Spinal cord (tissue), 10 donors: Measurements from ENCODE around the gene SMARCAL1. TPM values are rescaled to one million over a fixed set of nuclear protein-coding genes. Genes with fewer than 3 reads are reported as not detected.

Experiments
- DNase-seq, 6 donors: peaks; one replicate each; pipeline versions ENCODE4 v3.0.0 to v3.0.0-alpha.2; 2013 to 2015; ENCODE audit warnings: low spot score in 6 of 6, low read depth in 4 of 6
- H3K27ac ChIP-seq: one replicate; pipeline ENCODE4 v1.5.1; 2013; ENCODE audit warnings: low read depth, low read length, control low read depth
- H3K27me3 ChIP-seq: one replicate; pipeline ENCODE4 v1.6.1; 2013; ENCODE audit warnings: low read length; ENCODE audit not compliant: control insufficient read depth, insufficient read depth
- H3K36me3 ChIP-seq: one replicate; pipeline ENCODE4 v1.6.1; 2013; ENCODE audit warnings: low read length; ENCODE audit not compliant: control insufficient read depth, insufficient read depth
- H3K4me1 ChIP-seq: one replicate; pipeline ENCODE4 v1.6.1; 2013; ENCODE audit warnings: low read length; ENCODE audit not compliant: control insufficient read depth, insufficient read depth
- H3K4me3 ChIP-seq: one replicate; pipeline ENCODE4 v1.5.1; 2013; ENCODE audit warnings: low read depth, low read length, control low read depth
- H3K9me3 ChIP-seq: one replicate; pipeline ENCODE4 v1.6.1; 2013; ENCODE audit warnings: low read length; ENCODE audit not compliant: control insufficient read depth, insufficient read depth
- WGBS: methylation state at CpG from one replicate; pipeline ENCODE4 v1.1.5; 2013; ENCODE audit warnings: missing lambda C conversion rate; ENCODE audit not compliant: insufficient coverage; 5-methylcytosine and 5-hydroxymethylcytosine counted together
- polyA plus RNA-seq, 2 donors: library from polyadenylated mRNA; unstranded; fragments of 120-200 nt; gene quantifications; one replicate each; pipeline ENCODE4 v1.2.1, GENCODE V29; 2013; ENCODE audit not compliant: insufficient read length in 2 of 2
- total RNA-seq, 2 donors: library from RNA; depleted of rRNA in 1 of 2; stranded (reverse); fragments of 120-200 nt in 1 of 2; fragments of >200 nt in 1 of 2; gene quantifications; one replicate each; pipeline versions ENCODE4 v1.2.3 to v1.2.4, GENCODE V29; 2013 to 2014
- donor health status: healthy.

The SMARCAL1 gene
- total and polyA plus RNA-seq, 4 donors = 13.6 to 18.0 (median 15.6) TPM

GRCh38 chr2:216445501-216445900 lies 33.2 kb downstream of the SMARCAL1 start:
- H3K36me3 ChIP-seq = peaks cover 23% of the 10 kb centered on the region
- no peak overlapping the region for H3K4me3 ChIP-seq
- no peaks in the 10 kb centered on the region for H3K9me3 ChIP-seq
- H3K27me3 ChIP-seq = no peaks in the 10 kb centered on the region
- no peak overlapping the region for H3K27ac ChIP-seq
- peak in 1 of 6 donors; percentile 81 for DNase-seq
- no peaks in the 10 kb centered on the region for H3K4me1 ChIP-seq
- no CpG with 5 or more reads among the region's 5 CpGs for WGBS

GRCh38 chr2:216446343-216446742 lies 34.1 kb downstream of the SMARCAL1 start:
- Histone ChIP-seq H3K9me3 (no peaks in the 10 kb centered on the region), H3K4me3 (no peak overlapping the region), H3K4me1 (no peaks in the 10 kb centered on the region), H3K27me3 (no peaks in the 10 kb centered on the region), H3K27ac (no peak overlapping the region), H3K36me3 (peaks cover 25% of the 10 kb centered on the region)
- WGBS = 61% methylated on average over 2 of the region's 2 CpGs
- no peak for DNase-seq

- Histone ChIP-seq H3K4me3 (no peak overlapping the region), H3K27me3 (no peaks in the 10 kb centered on the region), H3K27ac (no peak overlapping the region), H3K4me1 (no peaks in the 10 kb centered on the region), H3K36me3 (peaks cover 23% of the 10 kb centered on the region), H3K9me3 (no peaks in the 10 kb centered on the region)
- WGBS = 80% methylated on average over 1 of the region's 3 CpGs
- no peak for DNase-seq
Observed at GRCh38 chr2:216447293-216447692, 35.0 kb downstream of the SMARCAL1 start.

- peaks cover 23% of the 10 kb centered on the region for H3K36me3 ChIP-seq
- no peak overlapping the region for H3K27ac ChIP-seq
- H3K27me3 ChIP-seq = no peaks in the 10 kb centered on the region
- no peaks in the 10 kb centered on the region for H3K9me3 ChIP-seq
- H3K4me1 ChIP-seq = no peaks in the 10 kb centered on the region
- DNase-seq = no peak
- H3K4me3 ChIP-seq = no peak overlapping the region
Observed at GRCh38 chr2:216448829-216449228, 36.5 kb downstream of the SMARCAL1 start.

- Histone ChIP-seq H3K27ac (no peak overlapping the region), H3K36me3 (peaks cover 30% of the 10 kb centered on the region), H3K9me3 (no peaks in the 10 kb centered on the region), H3K4me1 (no peaks in the 10 kb centered on the region), H3K27me3 (no peaks in the 10 kb centered on the region), H3K4me3 (no peak overlapping the region)
- DNase-seq = no peak
Observed at GRCh38 chr2:216450346-216450745, 38.1 kb downstream of the SMARCAL1 start.

- no peaks in the 10 kb centered on the region for H3K4me1 ChIP-seq
- H3K4me3 ChIP-seq = no peak overlapping the region
- DNase-seq = no peak
- H3K27ac ChIP-seq = no peak overlapping the region
- H3K36me3 ChIP-seq = peaks cover 31% of the 10 kb centered on the region
- H3K27me3 ChIP-seq = no peaks in the 10 kb centered on the region
- no peaks in the 10 kb centered on the region for H3K9me3 ChIP-seq
- 94% methylated on average over 7 of the region's 7 CpGs for WGBS
Observed at GRCh38 chr2:216450784-216451183, 38.5 kb downstream of the SMARCAL1 start.

- no peaks in the 10 kb centered on the region for H3K4me1 ChIP-seq
- H3K36me3 ChIP-seq = peaks cover 20% of the 10 kb centered on the region
- no peak for DNase-seq
- H3K27me3 ChIP-seq = no peaks in the 10 kb centered on the region
- 100% methylated on average over 1 of the region's 4 CpGs for WGBS
- H3K9me3 ChIP-seq = no peaks in the 10 kb centered on the region
- no peak overlapping the region for H3K27ac ChIP-seq
- H3K4me3 ChIP-seq = no peak overlapping the region
Observed at GRCh38 chr2:216453955-216454614, 41.8 kb downstream of the SMARCAL1 start.

GRCh38 chr2:216463148-216463547 lies 50.9 kb downstream of the SMARCAL1 start:
- Histone ChIP-seq H3K9me3 (no peaks in the 10 kb centered on the region), H3K36me3 (peaks cover 14% of the 10 kb centered on the region), H3K4me3 (no peak overlapping the region), H3K27ac (no peak overlapping the region), H3K27me3 (no peaks in the 10 kb centered on the region), H3K4me1 (no peaks in the 10 kb centered on the region)
- WGBS = no CpG with 5 or more reads among the region's 2 CpGs
- DNase-seq = no peak

GRCh38 chr2:216464104-216464720 lies 51.9 kb downstream of the SMARCAL1 start:
- Histone ChIP-seq H3K36me3 (peaks cover 14% of the 10 kb centered on the region), H3K4me3 (no peak overlapping the region), H3K4me1 (no peaks in the 10 kb centered on the region), H3K27me3 (no peaks in the 10 kb centered on the region), H3K9me3 (no peaks in the 10 kb centered on the region), H3K27ac (no peak overlapping the region)
- WGBS = 93% methylated on average over 4 of the region's 6 CpGs
- DNase-seq = no peak

GRCh38 chr2:216465579-216466195 lies 53.4 kb downstream of the SMARCAL1 start:
- Histone ChIP-seq H3K9me3 (no peaks in the 10 kb centered on the region), H3K27me3 (no peaks in the 10 kb centered on the region), H3K4me3 (no peak overlapping the region), H3K4me1 (no peaks in the 10 kb centered on the region), H3K27ac (no peak overlapping the region), H3K36me3 (peaks cover 14% of the 10 kb centered on the region)
- DNase-seq = no peak
- WGBS = 16% methylated on average over 2 of the region's 5 CpGs
